RWPE1 (cell line): ENCODE data around the gene RASSF4.

Experiments
- CTCF ChIA-PET: fragments of 350-600 bp; sonication (Branson Sonifier 250); formaldehyde crosslinking; extraction: SDS; loops from one replicate; lab custom pipeline; 2021; lab: Yijun Ruan, JAX
- POLR2A ChIA-PET: fragments of 400-600 bp; formaldehyde crosslinking; extraction: SDS; loops from one replicate; lab custom pipeline; 2020; ENCODE audit warnings: antibody characterized with exemption; ENCODE audit not compliant: low non-redundant PET; lab: Yijun Ruan, JAX
- DNase-seq: peaks from one replicate; pipeline ENCODE4 v3.0.0; 2012; ENCODE audit warnings: low spot score
- H3K27ac ChIP-seq: fragments of 450-650 bp; 2 replicates; pipeline ENCODE4 v1.5.1; 2017
- CTCF ChIP-seq: fragments of 450-650 bp; conservative IDR thresholded peaks from 2 replicates; pipeline ENCODE4 v1.5.1; 2017; ENCODE audit warnings: low read depth, mild to moderate bottlenecking

RASSF4 gene

GRCh38 chr10:44992070-44992731, 32.6 kb downstream of the RASSF4 start:
- no peak overlapping the region for H3K27ac ChIP-seq
- no peak for DNase-seq
- POLR2A ChIA-PET = no interaction called here
- no peak for TF ChIP-seq CTCF
- CTCF ChIA-PET = no interaction called here

GRCh38 chr10:44992732-44993225, 33.2 kb downstream of the RASSF4 start:
- ChIA-PET CTCF (no interaction called here), POLR2A (no interaction called here)
- H3K27ac ChIP-seq = no peak overlapping the region
- no peak for TF ChIP-seq CTCF
- DNase-seq = no peak

- CTCF ChIA-PET = interaction anchor here (0.6 kb wide), 1 partner anchor 468 kb away, joined by 4 read pairs; no protein-coding TSS in a partner anchor
- no peak for TF ChIP-seq CTCF
- no peak for DNase-seq
- POLR2A ChIA-PET = no interaction called here
- H3K27ac ChIP-seq = no peak overlapping the region
Measured at GRCh38 chr10:44993226-44993921, 33.8 kb downstream of the RASSF4 start.

GRCh38 chr10:44993922-44994751, 34.5 kb downstream of the RASSF4 start:
- CTCF ChIA-PET = interaction anchor here (0.6 kb wide), 1 partner anchor 467 kb away, joined by 4 read pairs; no protein-coding TSS in a partner anchor
- DNase-seq = no peak
- no peak overlapping the region for H3K27ac ChIP-seq
- no peak for TF ChIP-seq CTCF
- POLR2A ChIA-PET = no interaction called here

GRCh38 chr10:44994752-44995530, 35.3 kb downstream of the RASSF4 start:
- H3K27ac ChIP-seq = no peak overlapping the region
- CTCF ChIA-PET = no interaction called here
- DNase-seq = no peak
- no peak for TF ChIP-seq CTCF
- POLR2A ChIA-PET = no interaction called here
